Activated CD4-positive, alpha-beta T cell treated with anti-CD3 and anti-CD28 coated beads, Interleukin-2, amount 10 ng/mL, durations not matched to agents 24 days and 14 days (primary cell): ENCODE data around the gene CABLES1. TPM values are rescaled to one million over a fixed set of nuclear protein-coding genes. Genes with fewer than 3 reads are reported as not detected.
"Not testable (repeated sequence)": the region's sequence is repeated elsewhere in the genome, so short reads cannot be mapped to it uniquely, and the experiment has no call there.

Experiments used
- DNase-seq: peaks from one replicate; pipeline ENCODE4 v3.0.0; 2022
- H3K27ac Mint-ChIP-seq: one replicate; pipeline ENCODE4 v1.8.0; 2022; ENCODE audit warnings: mild to moderate bottlenecking, mixed read lengths
- H3K27me3 Mint-ChIP-seq: one replicate; pipeline ENCODE4 v1.8.0; 2022; ENCODE audit warnings: mixed read lengths
- H3K36me3 Mint-ChIP-seq: one replicate; pipeline ENCODE4 v1.8.0; 2022; ENCODE audit warnings: low read depth, mild to moderate bottlenecking, mixed read lengths
- H3K4me1 Mint-ChIP-seq: one replicate; pipeline ENCODE4 v1.8.0; 2021; ENCODE audit warnings: mixed read lengths
- H3K4me3 Mint-ChIP-seq: one replicate; pipeline ENCODE4 v1.8.0; 2022; ENCODE audit warnings: mild to moderate bottlenecking, moderate library complexity, mixed read lengths
- H3K9me3 Mint-ChIP-seq: one replicate; pipeline ENCODE4 v1.8.0; 2021; ENCODE audit warnings: mixed read lengths
- intact Hi-C: fragments of 100-400 bp; cut with micrococcal nuclease; formaldehyde crosslinking; loops from one replicate; pipeline ENCODE4 v1.15.1; 2023
- total RNA-seq: library from RNA; stranded (reverse); gene quantifications from 2 replicates; pipeline ENCODE4 v1.2.3, GENCODE V29; 2022

Gene CABLES1
- total RNA-seq: 5.7 and 6.4 TPM in 2 replicates

- H3K36me3 Mint-ChIP-seq: peaks cover 2% of the 10 kb centered on the region
- H3K4me1 Mint-ChIP-seq: peaks cover 13% of the 10 kb centered on the region
- peak within 1 kb of the TSS; percentile 87 for H3K4me3 Mint-ChIP-seq
- H3K27me3 Mint-ChIP-seq: peaks cover 30% of the 10 kb centered on the region
- no peak for DNase-seq
- H3K27ac Mint-ChIP-seq: peak within 1 kb of the TSS; percentile 75
- intact Hi-C loops: loop anchor here (1.0 to 10.0 kb wide), 4 partner anchors 96 to 370 kb away; partner anchors contain the start of genes RBBP8 and RMC1
- no peaks in the 10 kb centered on the region for H3K9me3 Mint-ChIP-seq
Observed at GRCh38 chr18:23134780-23135549, at the start of gene CABLES1. CABLES1 (plus strand) TSS chr18:23135485; CDS start chr18:23135763, 278 bp downstream.

GRCh38 chr18:23087352-23087751 lies 47.9 kb upstream of the CABLES1 start:
- Mint-ChIP-seq H3K4me1 (peaks cover 6% of the 10 kb centered on the region), H3K9me3 (no peaks in the 10 kb centered on the region), H3K27me3 (peaks cover 16% of the 10 kb centered on the region), H3K36me3 (no peaks in the 10 kb centered on the region), H3K27ac (no peak overlapping the region), H3K4me3 (no peak overlapping the region)
- intact Hi-C loops: no loop called here
- DNase-seq: no peak

GRCh38 chr18:23088310-23088709 lies 47.0 kb upstream of the CABLES1 start:
- no peaks in the 10 kb centered on the region for H3K9me3 Mint-ChIP-seq
- H3K4me1 Mint-ChIP-seq: peaks cover 7% of the 10 kb centered on the region
- no peak overlapping the region for H3K27ac Mint-ChIP-seq
- H3K4me3 Mint-ChIP-seq: no peak overlapping the region
- H3K36me3 Mint-ChIP-seq: no peaks in the 10 kb centered on the region
- peaks cover 14% of the 10 kb centered on the region for H3K27me3 Mint-ChIP-seq
- intact Hi-C loops: no loop called here
- no peak for DNase-seq

GRCh38 chr18:23091017-23091993 lies 44.0 kb upstream of the CABLES1 start:
- H3K9me3 Mint-ChIP-seq, H3K27ac Mint-ChIP-seq, H3K36me3 Mint-ChIP-seq, intact Hi-C loops, H3K4me1 Mint-ChIP-seq, DNase-seq: not testable (repeated sequence)
- Mint-ChIP-seq H3K27me3 (peaks cover 13% of the 10 kb centered on the region), H3K4me3 (peak overlapping the region; percentile 9)

- no peak overlapping the region for H3K4me3 Mint-ChIP-seq
- H3K4me1 Mint-ChIP-seq: peaks cover 9% of the 10 kb centered on the region
- DNase-seq: no peak
- H3K27ac Mint-ChIP-seq: no peak overlapping the region
- H3K27me3 Mint-ChIP-seq: peaks cover 10% of the 10 kb centered on the region
- intact Hi-C loops: no loop called here
- H3K9me3 Mint-ChIP-seq: no peaks in the 10 kb centered on the region
- no peaks in the 10 kb centered on the region for H3K36me3 Mint-ChIP-seq
Observed at GRCh38 chr18:23092121-23092520, 43.2 kb upstream of the CABLES1 start.

GRCh38 chr18:23093130-23093529 lies 42.2 kb upstream of the CABLES1 start:
- DNase-seq, H3K27ac Mint-ChIP-seq, H3K4me1 Mint-ChIP-seq, intact Hi-C loops, H3K36me3 Mint-ChIP-seq, H3K9me3 Mint-ChIP-seq, H3K4me3 Mint-ChIP-seq: not testable (repeated sequence)
- peaks cover 10% of the 10 kb centered on the region for H3K27me3 Mint-ChIP-seq

- Mint-ChIP-seq H3K4me3 (no peak overlapping the region), H3K36me3 (no peaks in the 10 kb centered on the region), H3K27ac (no peak overlapping the region), H3K4me1 (peaks cover 9% of the 10 kb centered on the region), H3K27me3 (peaks cover 10% of the 10 kb centered on the region), H3K9me3 (no peaks in the 10 kb centered on the region)
- no peak for DNase-seq
- intact Hi-C loops: no loop called here
Observed at GRCh38 chr18:23093772-23094171, 41.5 kb upstream of the CABLES1 start.

GRCh38 chr18:23094411-23095190 lies 40.7 kb upstream of the CABLES1 start:
- Mint-ChIP-seq H3K9me3 (no peaks in the 10 kb centered on the region), H3K36me3 (no peaks in the 10 kb centered on the region)
- intact Hi-C loops: no loop called here

GRCh38 chr18:23095463-23095862 lies 39.8 kb upstream of the CABLES1 start:
- intact Hi-C loops: no loop called here
- DNase-seq: no peak
- Mint-ChIP-seq H3K36me3 (no peaks in the 10 kb centered on the region), H3K4me3 (no peak overlapping the region), H3K27ac (no peak overlapping the region), H3K27me3 (peaks cover 10% of the 10 kb centered on the region), H3K4me1 (peaks cover 9% of the 10 kb centered on the region), H3K9me3 (no peaks in the 10 kb centered on the region)

More at GRCh38 chr18:23094411-23095190, 40.7 kb upstream of the CABLES1 start:
- peaks cover 10% of the 10 kb centered on the region for H3K27me3 Mint-ChIP-seq
- no peak for DNase-seq
- H3K27ac Mint-ChIP-seq: no peak overlapping the region
- H3K4me3 Mint-ChIP-seq: no peak overlapping the region
- H3K4me1 Mint-ChIP-seq: peaks cover 9% of the 10 kb centered on the region

GRCh38 chr18:23097016-23097415 lies 38.3 kb upstream of the CABLES1 start:
- DNase-seq, H3K27ac Mint-ChIP-seq, H3K36me3 Mint-ChIP-seq, H3K4me3 Mint-ChIP-seq, intact Hi-C loops, H3K4me1 Mint-ChIP-seq, H3K9me3 Mint-ChIP-seq: not testable (repeated sequence)
- H3K27me3 Mint-ChIP-seq: peaks cover 10% of the 10 kb centered on the region

- intact Hi-C loops: no loop called here
Observed at GRCh38 chr18:23099621-23100020, 35.7 kb upstream of the CABLES1 start.

GRCh38 chr18:23101861-23102432 lies 33.3 kb upstream of the CABLES1 start:
- H3K27me3 Mint-ChIP-seq: peaks cover 4% of the 10 kb centered on the region
- DNase-seq: no peak
- no peaks in the 10 kb centered on the region for H3K9me3 Mint-ChIP-seq
- no peaks in the 10 kb centered on the region for H3K4me1 Mint-ChIP-seq
- intact Hi-C loops: no loop called here
- no peaks in the 10 kb centered on the region for H3K36me3 Mint-ChIP-seq
- no peak overlapping the region for H3K4me3 Mint-ChIP-seq
- H3K27ac Mint-ChIP-seq: no peak overlapping the region

More at GRCh38 chr18:23099621-23100020, 35.7 kb upstream of the CABLES1 start:
- Mint-ChIP-seq H3K27ac (no peak overlapping the region), H3K27me3 (peaks cover 8% of the 10 kb centered on the region), H3K4me1 (peaks cover 1% of the 10 kb centered on the region), H3K4me3 (no peak overlapping the region), H3K9me3 (no peaks in the 10 kb centered on the region), H3K36me3 (no peaks in the 10 kb centered on the region)
- no peak for DNase-seq
